Measurements from ENCODE around the gene ERG28.

DNA sequence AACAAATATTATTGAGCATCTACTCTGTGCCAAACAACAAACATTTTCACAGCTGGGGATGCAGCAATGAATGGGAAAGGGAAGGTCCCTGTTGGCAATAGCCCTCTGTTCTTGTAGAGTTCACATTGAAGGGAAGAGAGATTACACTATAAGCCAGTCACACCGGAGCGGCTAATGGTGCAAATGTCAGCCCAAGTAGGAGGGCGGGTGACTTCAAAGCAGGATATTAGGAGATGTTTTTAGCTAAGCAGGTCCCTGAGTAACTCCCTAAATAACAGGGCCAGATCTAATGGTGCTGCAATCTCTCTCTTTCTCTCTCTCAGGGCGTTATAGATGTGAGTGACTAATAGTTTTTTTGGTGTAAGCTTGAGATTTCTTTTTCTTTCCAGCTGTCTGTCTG is 51.6 kb downstream of the ERG28 start:
- TF ChIP-seq, protein P1, sequence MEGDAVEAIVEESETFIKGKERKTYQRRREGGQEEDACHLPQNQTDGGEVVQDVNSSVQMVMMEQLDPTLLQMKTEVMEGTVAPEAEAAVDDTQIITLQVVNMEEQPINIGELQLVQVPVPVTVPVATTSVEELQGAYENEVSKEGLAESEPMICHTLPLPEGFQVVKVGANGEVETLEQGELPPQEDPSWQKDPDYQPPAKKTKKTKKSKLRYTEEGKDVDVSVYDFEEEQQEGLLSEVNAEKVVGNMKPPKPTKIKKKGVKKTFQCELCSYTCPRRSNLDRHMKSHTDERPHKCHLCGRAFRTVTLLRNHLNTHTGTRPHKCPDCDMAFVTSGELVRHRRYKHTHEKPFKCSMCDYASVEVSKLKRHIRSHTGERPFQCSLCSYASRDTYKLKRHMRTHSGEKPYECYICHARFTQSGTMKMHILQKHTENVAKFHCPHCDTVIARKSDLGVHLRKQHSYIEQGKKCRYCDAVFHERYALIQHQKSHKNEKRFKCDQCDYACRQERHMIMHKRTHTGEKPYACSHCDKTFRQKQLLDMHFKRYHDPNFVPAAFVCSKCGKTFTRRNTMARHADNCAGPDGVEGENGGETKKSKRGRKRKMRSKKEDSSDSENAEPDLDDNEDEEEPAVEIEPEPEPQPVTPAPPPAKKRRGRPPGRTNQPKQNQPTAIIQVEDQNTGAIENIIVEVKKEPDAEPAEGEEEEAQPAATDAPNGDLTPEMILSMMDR (conservative IDR thresholded peaks at IDR 0.05 in 1 of 2, IDR thresholded peaks at IDR 0.05 in 1 of 2; ENCODE audit: low read depth in 1 of 2, low read length in 2 of 2) = no peak
- no peak for TF ChIP-seq EZH2 (IDR thresholded peaks at IDR 0.05; ENCODE audit: low read length, missing control alignments)

All from fibroblast of lung (primary cell).